ENCODE results near the gene PGAM2.

GRCh38 chr7:44101966-44102845 is 36.8 kb upstream of the PGAM2 start:
- TF ChIP-seq POLR2A (IDR thresholded peaks at IDR 0.05) (no peak), CTCF (IDR thresholded peaks at IDR 0.05) (no peak)

Measured in thyroid gland (tissue), 4 donors.